Aorta (tissue), 5 donors: Measurements from ENCODE around the gene MTA2. TPM values are rescaled to one million over a fixed set of nuclear protein-coding genes. Genes with fewer than 3 reads are reported as not detected.

Source experiments
- ATAC-seq: fragments of 200-7000 bp; cut with Tn5 transposase; one replicate; pipeline ENCODE4 v1.9.1; 2022; ENCODE audit warnings: moderate library complexity; ENCODE audit not compliant: low FRiP score
- DNase-seq, 2 donors: peaks; one replicate each; pipeline ENCODE4 v3.0.0-alpha.2; 2020
- H3K27ac ChIP-seq, 2 donors: one replicate each; pipeline ENCODE4 v1.5.1; 2013; ENCODE audit warnings: low read length in 2 of 2, mild to moderate bottlenecking in 2 of 2, moderate library complexity in 2 of 2, control low read depth in 1 of 2, inconsistent platforms in 1 of 2, low read depth in 1 of 2
- H3K27me3 ChIP-seq, 2 donors: one replicate each; pipeline ENCODE4 v1.6.1; 2013; ENCODE audit warnings: control low read depth in 1 of 2, low read length in 1 of 2, mild to moderate bottlenecking in 1 of 2, moderate library complexity in 1 of 2; ENCODE audit not compliant: insufficient read depth in 2 of 2, control insufficient read depth in 1 of 2
- H3K36me3 ChIP-seq, 2 donors: one replicate each; pipeline ENCODE4 v1.6.1; 2013; ENCODE audit warnings: control low read depth in 1 of 2, low read length in 1 of 2, mild to moderate bottlenecking in 1 of 2; ENCODE audit not compliant: insufficient read depth in 2 of 2, control insufficient read depth in 1 of 2
- H3K4me1 ChIP-seq, 2 donors: one replicate each; pipeline ENCODE4 v1.6.1; 2013; ENCODE audit warnings: low read length in 2 of 2, control low read depth in 1 of 2, mild to moderate bottlenecking in 1 of 2, moderate library complexity in 1 of 2; ENCODE audit not compliant: insufficient read depth in 2 of 2, control insufficient read depth in 1 of 2
- H3K4me3 ChIP-seq, 2 donors: one replicate each; pipeline ENCODE4 v1.5.1; 2013; ENCODE audit warnings: low read length in 2 of 2, control low read depth in 1 of 2, mild to moderate bottlenecking in 1 of 2
- H3K9me3 ChIP-seq: one replicate; pipeline ENCODE4 v1.6.1; 2013; ENCODE audit warnings: mild to moderate bottlenecking, low read length; ENCODE audit not compliant: control insufficient read depth
- WGBS, 2 donors: extraction: QIAGEN DNeasy Blood & Tissue Kit; methylation state at CpG; one replicate each; pipeline ENCODE4 v1.1.7; 2013; 5-methylcytosine and 5-hydroxymethylcytosine counted together
- intact Hi-C, 2 donors: fragments of 100-400 bp; cut with DNase I; formaldehyde crosslinking; loops; one replicate each; pipeline versions ENCODE4 v1.14.2 to v1.15.0; 2022
- polyA plus RNA-seq, 2 donors: library from polyadenylated mRNA; stranded (reverse); fragments of 200-250 nt; gene quantifications; one replicate each; pipeline ENCODE4 v1.2.3, GENCODE V29; 2013
- total RNA-seq, 2 donors: library from RNA; stranded (reverse); fragmentation: NEBNext Ultra II Directional; extraction: Animal tissue kit (Norgen Biotek cat#: 25700); gene quantifications; one replicate each; pipeline ENCODE4 v1.2.1, GENCODE V29; 2021
- donor health status: healthy with polysubstance abuse.
- donor health status: Bipolar disorder and iron deficiency.
- donor health status: DM: no; HTN: no; CAD: no.
- donor health status: DM: no; HTN: no; CAD: no.
- donor health status: DM: yes; HTN: yes; CAD: no.

The MTA2 gene
- total and polyA plus RNA-seq, 4 donors, result 13.5 to 87.9 (median 60.2) TPM

DNA sequence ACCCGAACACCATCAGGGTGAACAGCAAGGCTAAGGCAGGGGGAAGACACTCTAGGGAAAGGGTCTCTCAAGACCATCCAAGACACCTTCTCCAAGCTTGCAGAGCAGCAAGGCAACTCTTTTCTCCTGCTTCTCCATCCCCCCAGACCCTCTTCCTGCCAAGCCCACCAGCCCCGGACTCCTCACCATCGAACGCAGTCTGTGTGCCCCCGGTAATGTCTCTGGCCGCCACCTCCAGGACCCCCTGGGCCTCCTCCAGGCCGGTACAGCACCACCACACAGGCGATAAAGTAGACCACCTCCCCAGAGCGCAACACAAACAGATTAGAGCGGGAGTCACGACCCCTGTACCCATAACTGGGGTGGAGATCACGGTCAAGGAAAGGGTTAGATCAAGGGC is 7.1 kb upstream of the MTA2 start:
- H3K4me1 ChIP-seq, result no peaks in the 10 kb centered on the region
- H3K36me3 ChIP-seq, result peaks cover 0 to 2% of the 10 kb centered on the region in 2 donors
- WGBS, 2 donors, result 87% methylated on average over 12 of the region's 12 CpGs
- no peak overlapping the region for H3K27ac ChIP-seq
- H3K9me3 ChIP-seq, result no peaks in the 10 kb centered on the region
- no peak for DNase-seq
- no peak for ATAC-seq
- H3K4me3 ChIP-seq, result no peak overlapping the region
- no peaks in the 10 kb centered on the region for H3K27me3 ChIP-seq
- intact Hi-C loops, result no loop called here

DNA sequence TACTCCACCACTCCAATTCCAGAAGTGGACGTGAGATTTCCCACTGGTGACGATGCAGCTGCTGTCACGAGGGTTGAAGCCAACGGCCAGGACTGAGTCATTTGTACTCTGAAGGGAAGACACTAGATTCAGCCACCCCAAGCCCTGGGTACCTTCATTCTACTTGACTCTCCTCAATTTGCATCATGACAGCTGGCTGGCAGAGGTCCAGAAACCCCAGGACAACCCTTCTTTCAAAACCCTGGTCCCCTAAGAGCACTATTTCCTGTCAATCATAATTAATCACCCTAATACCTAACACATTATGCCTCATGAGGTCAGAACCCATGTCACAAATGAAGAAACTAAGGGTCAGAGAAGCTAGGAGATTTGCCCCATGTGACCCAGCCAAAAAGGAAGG is 6.0 kb upstream of the MTA2 start:
- 79 to 87% methylated on average over 4 of the region's 4 CpGs for WGBS, 2 donors
- ATAC-seq, result no peak
- no peak overlapping the region for H3K4me3 ChIP-seq
- H3K36me3 ChIP-seq, result peaks cover 0 to 2% of the 10 kb centered on the region in 2 donors
- no peaks in the 10 kb centered on the region for H3K4me1 ChIP-seq
- H3K27me3 ChIP-seq, result no peaks in the 10 kb centered on the region
- no peak overlapping the region for H3K27ac ChIP-seq
- no peaks in the 10 kb centered on the region for H3K9me3 ChIP-seq
- no peak for DNase-seq
- intact Hi-C loops, result no loop called here

DNA sequence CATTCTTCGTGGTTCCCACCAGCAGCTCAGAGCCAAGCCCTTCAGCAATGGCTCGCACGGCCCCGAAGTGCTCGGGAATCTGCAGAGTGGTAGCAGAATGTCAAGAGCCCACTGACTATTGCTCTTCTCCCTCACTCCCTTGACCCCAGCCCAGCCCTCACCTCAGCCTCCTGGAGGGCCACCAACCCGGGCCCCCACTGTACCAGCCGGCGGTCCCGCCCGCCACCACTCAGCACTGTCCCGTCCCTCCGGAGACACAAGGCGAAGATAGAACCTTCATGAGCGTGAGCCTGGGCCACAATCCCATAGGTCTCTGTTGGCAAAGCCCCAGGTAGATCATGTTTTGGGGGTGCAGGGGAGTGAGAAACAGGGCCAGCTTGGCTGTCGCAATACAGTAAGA is 4.2 kb upstream of the MTA2 start:
- DNase-seq (no peak), ATAC-seq (no peak)
- H3K4me1 ChIP-seq, result no peaks in the 10 kb centered on the region
- WGBS, 2 donors, result 93% methylated on average over 15 of the region's 15 CpGs
- H3K4me3 ChIP-seq, result no peak overlapping the region
- intact Hi-C loops, result no loop called here
- no peaks in the 10 kb centered on the region for H3K27me3 ChIP-seq
- peaks cover 0 to 2% of the 10 kb centered on the region in 2 donors for H3K36me3 ChIP-seq
- H3K27ac ChIP-seq, result no peak overlapping the region
- no peaks in the 10 kb centered on the region for H3K9me3 ChIP-seq

DNA sequence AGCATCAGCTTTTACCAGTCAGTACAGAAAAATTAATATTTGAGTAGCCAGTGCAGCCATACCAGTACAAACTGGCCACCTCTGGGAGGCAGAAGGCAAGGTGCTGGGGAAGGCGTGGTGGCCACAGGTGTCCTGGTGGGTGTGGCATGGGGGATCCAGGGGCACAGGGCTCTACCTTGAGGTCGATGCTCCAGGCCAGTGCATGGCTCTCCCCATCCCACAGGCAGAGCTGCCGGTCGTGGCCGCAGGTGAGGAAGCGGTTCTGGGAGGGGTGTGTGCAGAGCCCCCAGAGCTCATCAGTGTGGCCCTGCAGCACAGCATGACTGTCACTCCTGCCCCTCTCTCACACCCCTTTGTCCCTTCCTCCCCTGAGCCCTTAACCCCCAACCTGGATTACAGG is 3.8 kb upstream of the MTA2 start:
- no peak overlapping the region for H3K27ac ChIP-seq
- H3K4me1 ChIP-seq, result no peaks in the 10 kb centered on the region
- no peaks in the 10 kb centered on the region for H3K9me3 ChIP-seq
- ATAC-seq (no peak), DNase-seq (no peak)
- intact Hi-C loops, result no loop called here
- no peaks in the 10 kb centered on the region for H3K27me3 ChIP-seq
- H3K36me3 ChIP-seq, result peaks cover 0 to 2% of the 10 kb centered on the region in 2 donors
- WGBS, 2 donors, result 87 to 90% methylated on average over 6 of the region's 6 CpGs
- no peak overlapping the region for H3K4me3 ChIP-seq

DNA sequence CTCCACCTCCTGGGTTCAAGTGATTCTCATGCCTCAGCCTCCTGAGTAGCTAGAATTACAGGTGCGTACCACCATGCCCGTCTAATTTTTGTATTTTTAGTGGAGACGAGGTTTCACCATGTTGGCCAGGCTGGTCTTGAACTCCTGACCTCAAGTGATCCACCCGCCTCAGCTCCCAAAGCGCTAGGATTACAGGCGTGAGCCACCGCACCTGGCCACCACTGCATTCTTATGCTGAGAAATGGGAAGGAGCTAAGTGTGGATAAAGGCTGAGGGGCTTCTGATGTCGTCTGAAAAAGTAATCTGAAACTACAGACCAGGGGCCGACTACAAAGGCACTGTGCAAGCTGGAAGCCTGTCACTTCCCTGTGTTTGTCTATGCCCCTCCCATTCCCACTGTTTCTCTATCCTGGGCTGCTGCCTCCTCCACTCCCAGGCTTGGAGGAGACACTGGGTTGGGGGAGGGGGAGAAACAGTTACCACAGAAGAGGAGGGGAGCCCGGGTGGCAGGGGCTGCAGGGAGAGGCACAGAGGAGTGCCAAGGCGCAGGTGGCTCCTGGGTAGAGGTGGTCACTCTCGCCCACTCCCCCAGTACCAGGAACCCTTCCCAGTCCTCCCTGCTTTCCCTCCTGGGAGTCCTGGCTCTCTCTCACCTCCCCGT is 2.9 kb upstream of the MTA2 start:
- Histone ChIP-seq H3K27me3 (no peaks in the 10 kb centered on the region), H3K27ac (no peak overlapping the region), H3K4me1 (no peaks in the 10 kb centered on the region), H3K36me3 (peaks cover 0 to 2% of the 10 kb centered on the region in 2 donors), H3K4me3 (no peak overlapping the region), H3K9me3 (no peaks in the 10 kb centered on the region)
- DNase-seq, result no peak
- 76 to 80% methylated on average over 13 of the region's 13 CpGs for WGBS, 2 donors
- no peak for ATAC-seq
- intact Hi-C loops, result loop anchor here in 1 of 2 donors (5.0 kb wide), 1 partner anchor 63 kb away; the partner anchor contains the start of genes C11orf98 and CSKMT

DNA sequence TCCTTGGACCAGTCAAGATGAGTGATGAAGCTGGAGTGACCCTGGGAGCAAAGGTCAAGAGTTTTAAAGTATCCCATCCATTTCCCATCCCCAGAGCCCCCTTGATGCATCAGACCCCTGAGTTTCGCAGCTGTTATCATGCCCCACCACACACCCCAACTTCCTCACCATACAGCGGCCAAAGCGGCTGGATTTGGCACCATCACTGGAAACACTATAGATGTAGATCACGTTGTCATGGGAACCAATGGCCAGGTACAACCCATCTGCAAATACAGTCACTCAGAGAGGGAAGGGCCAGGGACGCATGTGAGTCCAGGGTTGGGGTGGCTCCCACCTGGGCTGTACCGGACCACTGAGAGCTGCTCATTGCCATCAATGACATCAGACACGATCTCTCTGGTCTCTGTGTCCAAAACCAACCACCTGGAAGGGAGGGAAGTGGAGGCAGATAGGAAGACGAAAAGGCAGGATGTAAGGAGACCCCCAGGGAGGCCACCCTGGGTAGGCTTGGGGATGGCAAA is 2.2 kb upstream of the MTA2 start:
- H3K4me3 ChIP-seq, result no peak overlapping the region
- no peaks in the 10 kb centered on the region for H3K27me3 ChIP-seq
- H3K9me3 ChIP-seq, result no peaks in the 10 kb centered on the region
- H3K4me1 ChIP-seq, result no peaks in the 10 kb centered on the region
- ATAC-seq (no peak), DNase-seq (no peak)
- intact Hi-C loops, result loop anchor here in 1 of 2 donors (5.0 kb wide), 1 partner anchor 63 kb away; the partner anchor contains the start of genes C11orf98 and CSKMT
- WGBS, 2 donors, result 91 to 94% methylated on average over 8 of the region's 8 CpGs
- H3K27ac ChIP-seq, result no peak overlapping the region
- peaks cover 0 to 2% of the 10 kb centered on the region in 2 donors for H3K36me3 ChIP-seq

DNA sequence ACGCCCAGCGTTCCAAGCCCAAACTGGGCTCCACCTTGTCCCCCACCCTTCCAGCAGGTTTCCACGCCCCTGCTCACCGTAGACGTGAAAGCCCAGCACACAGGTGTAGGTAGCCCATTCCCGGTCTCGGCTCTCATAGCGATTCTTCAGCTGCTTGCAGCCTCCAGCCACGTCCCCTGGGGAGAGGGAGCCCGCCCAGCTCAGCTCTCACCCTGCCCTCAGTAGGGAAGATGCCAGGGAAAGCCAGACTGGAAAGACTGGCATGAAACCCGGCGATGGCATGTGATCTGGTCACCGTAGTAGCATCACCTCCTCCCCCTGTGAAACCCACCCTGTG is 1.4 kb upstream of the MTA2 start:
- ATAC-seq (no peak), DNase-seq (no peak)
- H3K27ac ChIP-seq, result peak overlapping the region in 1 of 2 donors; percentile 82
- H3K4me3 ChIP-seq, result peak overlapping the region in 1 of 2 donors; percentile 3
- no peaks in the 10 kb centered on the region for H3K27me3 ChIP-seq
- intact Hi-C loops, result loop anchor here in 1 of 2 donors (5.0 kb wide), 1 partner anchor 64 kb away; the partner anchor contains the start of genes C11orf98 and CSKMT
- H3K36me3 ChIP-seq, result peaks cover under 1 to 3% of the 10 kb centered on the region in 2 donors
- 9 to 10% methylated on average over 13 of the region's 13 CpGs for WGBS, 2 donors
- H3K4me1 ChIP-seq, result no peaks in the 10 kb centered on the region
- H3K9me3 ChIP-seq, result no peaks in the 10 kb centered on the region

DNA sequence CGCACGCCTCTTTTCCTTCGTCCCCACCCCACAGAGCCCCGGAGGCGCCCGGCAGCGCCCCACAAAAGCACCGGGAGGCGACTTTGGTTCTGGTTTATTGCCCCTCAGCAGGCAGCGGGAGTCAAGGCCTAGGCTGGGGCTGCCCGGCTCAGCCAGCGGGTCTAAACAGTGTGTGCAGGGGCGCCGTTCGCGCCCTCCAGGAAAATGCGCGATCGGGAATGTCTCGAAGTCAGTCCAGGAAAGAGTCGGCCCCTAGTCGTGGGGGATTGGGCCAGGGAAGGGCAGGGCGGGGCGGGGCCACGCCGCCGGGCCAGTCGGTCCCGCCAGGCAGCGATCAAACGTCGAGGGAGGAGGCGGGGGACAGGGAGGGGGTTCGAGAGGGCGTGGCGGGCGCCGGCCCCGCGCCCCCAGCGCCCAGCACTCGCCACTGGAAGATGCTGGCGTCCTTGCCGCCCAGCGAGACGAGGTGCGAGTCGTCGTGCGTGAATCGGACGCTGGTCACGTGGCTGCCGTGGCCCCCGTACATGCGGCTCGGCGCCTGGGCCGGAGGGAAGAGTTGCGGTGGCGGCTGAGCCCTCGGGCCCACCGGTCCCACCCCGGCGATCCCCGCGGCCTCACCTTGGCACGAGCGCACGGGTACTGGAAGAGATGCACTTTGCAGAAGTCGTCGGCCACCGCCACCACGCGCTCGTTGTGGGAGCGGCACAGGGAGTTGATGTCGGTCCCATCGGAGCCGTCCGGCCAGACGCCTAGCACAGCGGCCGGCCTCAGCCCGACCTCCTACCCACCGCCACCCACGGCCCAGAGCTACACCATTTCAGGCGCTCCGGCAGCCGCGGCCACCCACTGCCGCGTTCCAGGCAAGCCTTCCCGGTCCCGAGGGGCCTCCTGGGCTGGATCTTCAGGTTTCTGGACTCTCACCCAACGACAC is 741 bp upstream of the MTA2 start:
- intact Hi-C loops, result loop anchor here in 1 of 2 donors (5.0 kb wide), 1 partner anchor 65 kb away; the partner anchor contains the start of genes C11orf98 and CSKMT
- Histone ChIP-seq H3K9me3 (no peaks in the 10 kb centered on the region), H3K36me3 (peaks cover 0 to 3% of the 10 kb centered on the region in 2 donors), H3K27ac (peak overlapping the region in 1 of 2 donors; percentile 82), H3K27me3 (no peaks in the 10 kb centered on the region), H3K4me3 (peak overlapping the region; percentile 27 to 73), H3K4me1 (no peaks in the 10 kb centered on the region)
- ATAC-seq (peak; percentile 81), DNase-seq (peak; percentile 84 to 89)
- WGBS, 2 donors, result 1 to 5% methylated on average over 80 to 96 of the region's 96 CpGs
